ENCODE data around the gene GHRH.
A peak's percentile ranks its signal among the peaks of the same experiment; 100 is the strongest.

Gene GHRH

GRCh38 chr20:37228656-37229055 is 33.0 kb downstream of the GHRH start:
- Histone ChIP-seq H3K9me3 (ENCODE audit: severe bottlenecking) (no peaks in the 10 kb centered on the region), H3K4me1 (ENCODE audit: insufficient read depth, poor library complexity, severe bottlenecking) (no peaks in the 10 kb centered on the region), H3K27ac (ENCODE audit: poor library complexity, severe bottlenecking) (no peak overlapping the region), H3K27me3 (ENCODE audit: insufficient read depth, poor library complexity, severe bottlenecking) (no peaks in the 10 kb centered on the region), H3K4me3 (ENCODE audit: severe bottlenecking) (no peak overlapping the region), H3K36me3 (ENCODE audit: low read depth) (peaks cover 100% of the 10 kb centered on the region)
- ATAC-seq (ENCODE audit: low read depth) (no peak), DNase-seq (ENCODE audit: low spot score) (peak; percentile 44)
- no peak for TF ChIP-seq CTCF (IDR thresholded peaks at IDR 0.05; ENCODE audit: poor library complexity, severe bottlenecking)

GRCh38 chr20:37228082-37228481 is 33.5 kb downstream of the GHRH start:
- DNase-seq (ENCODE audit: low spot score), result peak; percentile 26
- no peaks in the 10 kb centered on the region for H3K27me3 ChIP-seq (ENCODE audit: insufficient read depth, poor library complexity, severe bottlenecking)
- no peaks in the 10 kb centered on the region for H3K4me1 ChIP-seq (ENCODE audit: insufficient read depth, poor library complexity, severe bottlenecking)
- no peaks in the 10 kb centered on the region for H3K9me3 ChIP-seq (ENCODE audit: severe bottlenecking)
- no peak for TF ChIP-seq CTCF (IDR thresholded peaks at IDR 0.05; ENCODE audit: poor library complexity, severe bottlenecking)
- no peak for ATAC-seq (ENCODE audit: low read depth)
- no peak overlapping the region for H3K4me3 ChIP-seq (ENCODE audit: severe bottlenecking)
- peaks cover 100% of the 10 kb centered on the region for H3K36me3 ChIP-seq (ENCODE audit: low read depth)
- no peak overlapping the region for H3K27ac ChIP-seq (ENCODE audit: poor library complexity, severe bottlenecking)

- no peak for ATAC-seq (ENCODE audit: low read depth)
- Histone ChIP-seq H3K4me1 (ENCODE audit: insufficient read depth, poor library complexity, severe bottlenecking) (peaks cover 3% of the 10 kb centered on the region), H3K36me3 (ENCODE audit: low read depth) (peaks cover 100% of the 10 kb centered on the region), H3K27ac (ENCODE audit: poor library complexity, severe bottlenecking) (no peak overlapping the region), H3K27me3 (ENCODE audit: insufficient read depth, poor library complexity, severe bottlenecking) (no peaks in the 10 kb centered on the region), H3K4me3 (ENCODE audit: severe bottlenecking) (no peak overlapping the region), H3K9me3 (ENCODE audit: severe bottlenecking) (no peaks in the 10 kb centered on the region)
- DNase-seq (ENCODE audit: low spot score), result peak; percentile 34
- no peak for TF ChIP-seq CTCF (IDR thresholded peaks at IDR 0.05; ENCODE audit: poor library complexity, severe bottlenecking)
Observed at GRCh38 chr20:37226889-37227288, 34.7 kb downstream of the GHRH start.

GRCh38 chr20:37225146-37225545 is 36.5 kb downstream of the GHRH start:
- no peak for TF ChIP-seq CTCF (IDR thresholded peaks at IDR 0.05; ENCODE audit: poor library complexity, severe bottlenecking)
- peaks cover 100% of the 10 kb centered on the region for H3K36me3 ChIP-seq (ENCODE audit: low read depth)
- H3K4me1 ChIP-seq (ENCODE audit: insufficient read depth, poor library complexity, severe bottlenecking), result peaks cover 3% of the 10 kb centered on the region
- H3K27ac ChIP-seq (ENCODE audit: poor library complexity, severe bottlenecking), result no peak overlapping the region
- no peaks in the 10 kb centered on the region for H3K27me3 ChIP-seq (ENCODE audit: insufficient read depth, poor library complexity, severe bottlenecking)
- no peak for ATAC-seq (ENCODE audit: low read depth)
- peak; percentile 38 for DNase-seq (ENCODE audit: low spot score)
- H3K9me3 ChIP-seq (ENCODE audit: severe bottlenecking), result no peaks in the 10 kb centered on the region
- H3K4me3 ChIP-seq (ENCODE audit: severe bottlenecking), result no peak overlapping the region

GRCh38 chr20:37223053-37223452 is 38.6 kb downstream of the GHRH start:
- no peak for TF ChIP-seq CTCF (IDR thresholded peaks at IDR 0.05; ENCODE audit: poor library complexity, severe bottlenecking)
- DNase-seq (ENCODE audit: low spot score), result no peak
- H3K4me3 ChIP-seq (ENCODE audit: severe bottlenecking), result no peak overlapping the region
- peaks cover 3% of the 10 kb centered on the region for H3K4me1 ChIP-seq (ENCODE audit: insufficient read depth, poor library complexity, severe bottlenecking)
- H3K27me3 ChIP-seq (ENCODE audit: insufficient read depth, poor library complexity, severe bottlenecking), result no peaks in the 10 kb centered on the region
- peaks cover 100% of the 10 kb centered on the region for H3K36me3 ChIP-seq (ENCODE audit: low read depth)
- peaks cover 2% of the 10 kb centered on the region for H3K9me3 ChIP-seq (ENCODE audit: severe bottlenecking)
- ATAC-seq (ENCODE audit: low read depth), result peak; percentile 89
- no peak overlapping the region for H3K27ac ChIP-seq (ENCODE audit: poor library complexity, severe bottlenecking)
